ENCODE results near the gene ST14.
"Not testable (repeated sequence)": the region's sequence is repeated elsewhere in the genome, so short reads cannot be mapped to it uniquely, and the experiment has no call there.

The ST14 gene

DNA sequence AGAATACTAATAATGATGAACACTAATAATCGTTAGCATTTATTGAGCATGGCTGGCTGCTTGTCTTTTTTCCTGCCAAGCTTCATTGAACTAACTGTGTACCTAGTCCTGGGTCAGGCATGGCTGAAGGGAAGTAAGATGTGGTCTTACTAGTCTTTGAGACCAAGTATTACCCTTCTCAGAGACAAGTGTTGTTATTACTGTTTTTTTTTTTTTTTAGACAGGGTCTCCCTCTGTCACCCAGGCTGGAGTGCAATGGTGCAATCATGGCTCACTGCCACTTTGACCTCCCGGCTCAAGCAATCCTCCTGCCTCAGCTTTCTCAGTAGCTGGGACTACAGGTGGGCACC, 4.6 kb downstream of the ST14 start:
- DNase-seq (ENCODE audit: low read depth, low spot score): no peak

DNA sequence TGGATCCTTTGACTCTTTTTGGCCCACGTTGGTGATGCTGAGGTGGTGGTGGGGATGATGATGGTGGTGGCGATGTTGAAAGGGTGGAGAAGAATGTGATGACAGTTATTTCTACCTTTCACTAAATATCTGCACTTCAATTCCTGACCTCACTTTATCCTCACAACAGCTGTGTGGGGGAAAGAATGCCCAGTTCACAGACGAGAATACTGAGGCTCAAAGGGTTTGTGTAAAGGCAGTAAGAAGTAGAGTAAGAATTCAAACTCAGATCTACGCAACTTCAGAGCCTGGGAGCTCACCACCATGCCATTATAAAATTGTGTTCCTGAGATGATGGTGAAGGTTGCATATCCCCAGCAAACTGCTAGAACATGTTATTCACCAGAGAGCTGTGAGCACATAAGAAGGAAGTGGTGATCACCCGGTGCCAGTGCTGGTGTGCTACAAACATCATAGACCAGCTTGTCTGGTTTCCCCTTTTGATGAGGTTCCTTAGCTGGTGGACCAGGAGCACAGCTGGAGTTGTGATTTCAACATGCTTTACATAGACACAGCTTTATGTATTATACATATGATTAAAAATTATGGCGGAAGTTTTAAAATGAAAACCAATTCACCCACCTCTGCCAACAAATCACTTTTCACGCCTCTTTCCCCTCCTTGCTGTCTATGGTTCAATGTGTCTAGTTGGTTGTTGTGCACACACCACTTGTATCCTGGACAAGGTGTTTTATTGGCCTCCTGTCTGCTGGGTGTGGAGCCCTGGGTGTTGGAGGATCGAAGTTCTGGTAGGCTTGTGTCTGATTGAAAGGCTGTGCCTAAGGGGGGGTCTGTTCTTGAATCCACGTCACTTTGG, 6.2 kb downstream of the ST14 start:
- no peak for DNase-seq (ENCODE audit: low read depth, low spot score)

DNA sequence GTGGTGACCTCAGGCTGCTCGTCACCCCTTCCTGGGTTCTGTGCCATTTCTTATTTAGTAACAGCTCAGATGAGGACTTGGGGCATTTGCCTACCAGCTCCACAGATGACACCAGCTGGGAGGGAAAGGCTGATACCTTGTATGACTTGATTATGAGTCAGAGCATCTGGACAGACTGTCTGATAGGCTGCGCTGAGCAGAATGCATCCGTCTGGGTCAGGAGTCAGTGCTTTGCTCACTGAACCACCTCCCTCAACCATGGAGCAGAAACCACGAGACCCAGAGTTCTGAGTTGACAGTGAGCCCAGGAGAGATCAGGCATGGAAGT, 6.8 kb downstream of the ST14 start:
- DNase-seq (ENCODE audit: low read depth, low spot score): no peak

DNA sequence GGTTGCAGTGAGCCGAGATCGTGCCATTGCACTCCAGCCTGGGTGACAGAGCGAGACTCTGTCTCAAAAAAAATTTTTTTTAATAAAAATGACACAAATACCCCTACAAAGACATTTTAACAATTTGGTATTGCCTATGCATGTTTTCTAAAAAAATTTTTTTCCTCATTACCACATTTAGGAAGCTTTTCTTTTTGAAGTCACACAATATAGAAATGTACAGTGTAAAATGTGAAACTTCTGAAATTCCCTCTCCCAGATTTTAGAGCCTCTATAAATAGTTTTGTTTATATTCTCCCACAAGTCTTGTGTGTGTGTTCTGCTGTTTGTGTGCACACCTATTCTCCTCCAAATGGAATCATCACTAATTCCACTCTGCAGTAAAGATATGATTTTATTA, 7.6 kb downstream of the ST14 start:
- no peak for DNase-seq (ENCODE audit: low read depth, low spot score)

DNA sequence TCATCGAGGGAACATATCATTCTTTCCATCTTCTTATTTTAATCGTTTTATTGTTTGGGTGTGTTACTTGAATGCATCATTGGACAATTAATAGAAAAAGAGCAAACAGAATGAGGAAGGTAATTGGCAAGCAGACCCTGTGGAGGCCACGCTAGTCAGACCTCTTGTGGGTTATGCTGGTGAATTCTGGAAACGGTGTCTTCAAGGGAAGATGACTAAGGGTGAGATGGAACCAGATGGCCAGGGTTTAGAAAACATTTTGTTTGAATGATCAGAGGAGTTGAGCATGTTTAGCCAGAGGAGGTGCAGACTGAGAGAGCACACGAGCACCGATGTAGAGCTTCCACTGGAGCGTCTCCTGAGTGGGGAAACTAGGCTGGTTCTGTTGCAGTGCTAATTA, 8.5 kb downstream of the ST14 start:
- DNase-seq (ENCODE audit: low read depth, low spot score): no peak

DNA sequence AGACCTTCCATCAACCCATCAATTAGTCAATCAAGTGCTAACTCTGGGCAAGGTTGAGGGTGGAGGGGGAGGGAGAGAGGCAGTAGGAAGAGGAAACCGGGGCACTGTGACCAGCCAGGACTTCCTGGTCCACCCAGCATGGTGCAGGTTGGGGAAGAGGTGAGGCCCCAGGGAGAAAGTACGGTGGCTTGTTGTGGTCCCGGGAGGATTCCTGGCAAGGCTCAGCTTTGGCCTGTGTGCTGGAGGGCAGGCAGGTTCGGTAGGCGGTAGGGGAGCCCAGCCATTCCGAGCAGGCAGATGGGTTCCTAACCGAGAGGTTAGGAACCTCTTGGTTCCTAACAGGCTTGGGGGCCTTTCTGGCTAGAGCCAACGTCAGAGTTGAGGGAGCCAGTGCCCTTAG, 10.8 kb downstream of the ST14 start:
- DNase-seq (ENCODE audit: low read depth, low spot score): no peak

DNA sequence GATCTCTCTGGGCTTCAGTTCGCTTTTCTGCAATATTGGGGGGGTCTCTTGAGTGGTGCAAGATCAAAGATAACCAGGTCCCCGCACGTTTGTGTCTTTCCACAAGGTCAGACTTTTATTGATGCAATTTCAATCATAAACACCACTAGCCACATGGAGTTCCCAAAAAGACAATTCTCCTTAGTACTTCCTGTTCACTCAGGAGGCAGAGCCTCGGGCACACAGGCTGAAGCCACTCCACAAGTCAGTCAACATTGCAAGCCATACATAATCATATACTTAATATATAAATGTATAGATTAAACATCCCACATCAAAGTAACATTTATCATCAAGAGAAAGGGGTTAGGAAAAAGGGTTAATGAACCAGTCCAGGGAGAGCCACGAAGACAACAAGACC, 12.0 kb downstream of the ST14 start:
- DNase-seq (ENCODE audit: low read depth, low spot score): no peak

DNA sequence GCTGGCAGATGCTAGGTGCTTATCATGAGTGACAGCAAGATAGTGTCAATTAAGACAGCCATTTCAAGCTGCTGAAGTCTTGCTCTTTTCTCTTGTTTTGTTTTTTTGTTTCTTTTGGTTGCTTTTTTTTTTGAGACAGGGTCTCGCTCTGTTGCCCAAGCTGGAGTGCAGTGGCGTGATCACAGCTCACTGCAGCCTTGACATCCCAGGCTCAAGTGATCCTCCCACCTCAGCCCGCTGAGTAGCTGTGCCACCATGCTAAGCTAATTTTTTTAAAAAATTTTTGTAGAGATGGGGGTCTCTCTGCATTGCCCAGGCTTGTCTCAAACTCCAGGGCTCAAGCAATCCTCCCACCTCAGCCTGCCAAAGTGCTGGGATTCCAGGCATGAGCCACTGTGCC, 12.4 kb downstream of the ST14 start:
- not testable (repeated sequence) for DNase-seq (ENCODE audit: low read depth, low spot score)

DNA sequence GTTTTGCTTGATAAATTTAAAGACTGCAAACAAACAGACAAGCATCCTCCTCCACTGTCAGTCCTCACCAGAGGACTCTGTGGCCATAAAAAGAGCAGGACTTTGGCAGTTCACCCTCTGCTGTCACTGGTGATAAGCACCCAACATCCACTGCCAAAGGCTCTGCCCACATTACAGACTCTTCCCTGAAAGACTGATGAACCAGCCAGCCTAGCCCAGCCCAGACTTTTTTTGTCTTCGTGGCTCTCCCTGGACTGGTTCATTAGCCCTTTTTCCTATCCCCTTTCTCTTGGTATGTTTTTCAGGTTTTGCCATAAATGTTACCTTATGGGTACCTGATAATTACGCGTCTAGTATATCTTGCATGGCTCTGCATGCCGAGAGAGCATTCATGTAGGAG, 15.1 kb downstream of the ST14 start:
- no peak for DNase-seq (ENCODE audit: low read depth, low spot score)

DNA sequence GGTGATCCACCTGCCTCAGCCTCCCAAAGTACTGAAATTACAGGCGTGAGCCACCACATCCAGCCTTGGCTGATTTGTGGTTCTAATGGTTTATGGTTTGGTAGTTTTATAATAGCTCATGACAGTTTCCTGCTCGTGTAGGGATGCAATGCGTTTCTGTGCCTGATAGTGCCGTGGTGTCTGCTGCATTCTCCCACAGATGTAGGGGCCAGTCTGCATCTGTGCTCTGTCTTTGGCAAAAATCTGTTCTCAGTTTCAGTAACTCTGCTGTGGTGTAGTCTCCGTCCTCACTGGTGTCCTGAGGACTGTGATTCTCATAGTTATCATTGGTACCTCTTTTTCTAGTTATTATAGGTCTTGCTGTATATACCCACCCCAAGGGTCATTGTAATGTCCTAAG, 16.3 kb downstream of the ST14 start:
- DNase-seq (ENCODE audit: low read depth, low spot score): no peak

DNA sequence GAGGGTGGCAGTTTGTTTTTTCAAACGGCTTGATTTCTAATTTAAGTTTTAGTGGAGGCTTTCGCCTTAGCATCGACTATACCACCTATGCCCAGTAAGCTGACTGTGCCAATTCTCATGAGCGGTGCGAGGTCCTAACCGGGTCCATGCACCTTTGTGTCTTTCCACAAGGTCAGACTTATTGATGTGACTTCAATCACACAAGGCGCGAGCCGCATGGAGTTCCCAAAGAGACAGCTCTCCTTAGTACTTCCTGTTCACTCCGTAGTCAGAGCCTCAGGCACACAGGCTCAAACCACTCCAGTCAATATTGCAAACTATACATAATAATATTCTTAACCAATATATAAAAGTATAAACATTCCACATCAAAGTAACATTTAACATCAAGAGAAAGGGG, 18.2 kb downstream of the ST14 start:
- DNase-seq (ENCODE audit: low read depth, low spot score): no peak

DNA sequence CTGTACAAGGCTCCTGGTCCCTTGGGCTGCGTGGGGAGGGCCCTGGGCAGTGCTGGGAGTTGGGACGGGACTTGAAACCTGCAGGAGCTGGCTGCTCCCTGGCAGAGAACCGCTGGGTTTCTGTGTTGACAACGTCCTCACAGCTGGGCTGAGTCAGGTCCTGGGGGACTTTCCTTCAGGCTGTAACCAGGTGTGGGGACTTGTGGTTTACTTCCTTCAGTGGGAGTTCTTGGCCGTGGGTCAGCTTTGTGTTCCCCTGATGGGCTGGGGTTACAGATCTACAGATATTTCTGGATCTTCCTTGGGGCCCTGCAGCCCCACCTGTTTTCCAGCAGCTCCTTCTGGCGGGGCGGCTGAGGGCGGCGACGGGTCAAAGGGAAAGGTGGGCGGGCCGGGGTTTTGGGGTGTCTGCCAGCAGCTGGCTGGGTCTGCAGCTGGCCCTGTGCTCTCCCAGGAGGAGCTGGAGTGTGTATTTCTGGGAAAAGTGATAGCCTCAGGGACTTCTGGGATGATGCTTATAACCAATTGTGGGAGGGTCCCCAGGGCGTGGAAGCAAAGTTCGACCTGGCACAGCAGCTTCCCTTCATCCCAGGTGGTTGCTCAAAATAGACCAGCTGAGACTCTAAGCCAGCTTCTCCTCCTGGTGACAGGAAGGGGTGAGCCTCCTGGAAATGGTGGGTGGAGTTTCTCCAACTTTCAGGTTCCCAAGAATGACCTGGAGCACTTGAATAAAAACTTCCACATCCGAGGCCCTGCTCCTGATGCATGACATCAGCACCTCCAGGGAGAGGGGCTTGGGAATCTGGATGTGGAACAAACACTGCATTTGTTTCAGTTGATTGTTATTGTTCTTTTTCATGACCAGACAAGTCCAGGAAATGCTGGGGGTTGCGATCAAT, 19.1 kb downstream of the ST14 start:
- DNase-seq (ENCODE audit: low read depth, low spot score): no peak

DNA sequence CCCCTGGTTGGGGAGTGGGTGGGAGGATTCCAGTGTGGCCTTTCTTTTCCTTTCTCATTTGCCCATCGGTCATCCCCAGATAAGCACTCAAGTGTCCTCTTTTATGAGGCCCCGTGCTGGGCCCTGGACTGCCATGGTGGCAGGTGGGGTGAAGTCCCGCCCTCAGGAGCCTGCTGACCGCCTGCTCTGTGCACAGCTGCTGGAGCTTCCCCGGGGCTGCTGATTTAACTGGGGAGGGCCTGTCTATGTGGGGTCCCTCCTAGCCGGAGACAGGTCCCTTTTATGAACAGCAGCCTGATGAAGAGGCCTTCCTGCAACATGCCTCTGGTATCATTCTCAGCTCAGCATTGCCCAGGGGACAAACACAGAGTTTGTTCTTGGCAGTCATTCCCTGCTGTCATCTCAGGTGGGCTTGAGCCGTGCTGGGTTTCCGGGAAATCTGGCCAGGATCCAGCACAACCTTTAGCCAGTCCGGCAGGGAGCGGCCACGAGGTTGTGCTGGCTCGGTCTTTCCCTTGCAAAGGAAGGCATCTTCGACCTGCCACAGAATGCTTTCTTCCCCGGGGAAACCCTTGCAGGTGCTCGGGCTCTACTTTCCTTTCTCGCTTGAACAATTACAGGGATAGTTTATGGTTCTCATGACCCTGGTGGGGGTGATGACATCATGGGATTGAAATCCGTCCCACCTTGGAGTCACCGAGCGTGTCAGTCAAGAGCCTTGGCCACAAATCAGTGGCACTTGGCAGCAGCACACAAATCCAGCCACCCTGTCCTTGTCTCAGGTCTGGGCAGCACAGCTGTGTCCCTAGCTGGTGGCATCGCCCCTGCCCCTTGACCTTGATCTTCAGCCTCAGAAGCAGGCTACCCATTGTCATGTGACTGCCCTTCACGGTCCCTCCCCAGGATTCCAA, 20.1 kb downstream of the ST14 start:
- no peak for DNase-seq (ENCODE audit: low read depth, low spot score)

DNA sequence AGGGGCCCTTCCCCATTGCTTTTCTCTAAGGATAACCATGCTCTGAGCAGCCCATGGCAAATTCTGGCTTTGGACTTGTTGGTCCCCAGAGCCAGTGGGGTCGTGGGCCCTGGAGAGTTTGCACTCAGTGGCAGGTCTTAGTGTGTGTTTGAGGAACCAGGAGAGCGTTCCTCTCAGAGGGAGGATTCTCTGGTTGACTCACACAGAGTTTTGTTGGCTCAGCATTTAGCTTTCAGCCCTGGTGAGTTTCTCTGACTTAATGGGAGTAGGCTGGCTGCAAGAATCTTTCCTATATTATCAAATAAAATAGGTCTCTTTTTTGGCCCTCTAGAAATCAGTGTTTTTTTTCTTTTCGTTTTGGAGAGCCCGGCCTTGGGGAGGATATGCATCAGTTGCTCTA, 20.9 kb downstream of the ST14 start:
- DNase-seq (ENCODE audit: low read depth, low spot score): no peak

DNA sequence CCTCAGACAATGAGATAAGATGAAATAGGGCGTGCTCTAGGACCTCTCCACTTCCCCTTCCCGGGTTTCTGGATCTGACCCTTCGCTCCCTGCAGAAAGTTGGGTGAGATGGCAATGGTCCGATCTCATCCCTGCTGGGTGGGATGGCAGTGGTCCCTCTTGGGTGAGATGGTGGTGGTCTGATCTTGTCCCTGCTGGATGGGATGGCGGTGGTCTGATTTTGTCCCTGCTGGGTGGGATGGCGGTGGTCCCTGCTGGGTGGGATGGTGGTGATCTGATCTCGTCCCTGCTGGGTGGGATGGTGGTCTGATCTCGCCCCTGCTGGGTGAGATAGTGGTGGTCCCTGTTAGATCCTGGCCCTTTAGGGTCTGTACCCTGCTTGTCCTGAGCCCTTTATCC, 21.3 kb downstream of the ST14 start:
- DNase-seq (ENCODE audit: low read depth, low spot score): no peak

DNA sequence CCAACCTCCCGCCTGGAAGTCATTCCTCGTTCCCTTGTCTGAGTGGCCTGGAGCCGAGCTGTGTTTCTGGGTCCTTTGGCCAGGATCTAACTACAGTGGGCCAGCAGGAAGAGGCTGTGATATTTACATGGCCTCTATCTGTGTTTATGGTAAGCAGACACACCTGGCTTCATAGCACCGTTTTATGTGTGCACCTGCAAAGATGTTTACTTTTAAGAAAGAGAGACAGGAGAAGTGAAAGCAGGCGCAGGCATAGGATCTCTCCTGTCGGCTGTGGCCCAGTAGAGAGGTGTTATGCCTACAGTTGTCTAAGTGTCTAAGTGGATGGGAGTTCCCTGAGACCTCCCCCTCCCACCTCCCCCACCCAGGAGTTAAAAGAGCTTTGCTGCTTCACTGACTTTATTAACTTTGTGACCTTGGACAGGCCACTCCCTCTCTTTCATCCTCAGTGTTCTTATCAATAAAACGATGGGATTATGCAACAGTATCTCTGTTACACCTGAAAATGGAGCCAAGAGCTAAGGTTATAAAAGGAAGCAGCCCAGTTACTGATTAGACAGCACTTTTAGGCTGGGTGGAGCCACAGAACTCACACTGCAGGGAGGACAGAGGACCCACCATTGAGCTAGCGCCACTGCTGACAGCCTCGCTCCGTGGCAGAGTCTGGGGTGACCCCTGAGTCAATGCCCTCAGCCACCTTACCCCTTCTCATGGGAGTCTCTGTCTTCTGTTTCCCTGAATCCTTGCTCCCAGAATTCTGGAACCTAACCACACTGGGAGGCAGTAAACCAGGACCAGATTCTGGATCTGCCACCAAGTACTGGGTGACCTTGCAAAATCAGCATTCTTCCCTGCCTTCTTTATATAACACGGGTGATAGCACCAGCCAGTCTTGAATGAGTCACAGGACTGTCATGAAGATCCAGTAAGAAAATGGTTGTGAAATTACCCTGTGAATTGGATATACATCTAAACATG, 22.0 kb downstream of the ST14 start:
- no peak for DNase-seq (ENCODE audit: low read depth, low spot score)

DNA sequence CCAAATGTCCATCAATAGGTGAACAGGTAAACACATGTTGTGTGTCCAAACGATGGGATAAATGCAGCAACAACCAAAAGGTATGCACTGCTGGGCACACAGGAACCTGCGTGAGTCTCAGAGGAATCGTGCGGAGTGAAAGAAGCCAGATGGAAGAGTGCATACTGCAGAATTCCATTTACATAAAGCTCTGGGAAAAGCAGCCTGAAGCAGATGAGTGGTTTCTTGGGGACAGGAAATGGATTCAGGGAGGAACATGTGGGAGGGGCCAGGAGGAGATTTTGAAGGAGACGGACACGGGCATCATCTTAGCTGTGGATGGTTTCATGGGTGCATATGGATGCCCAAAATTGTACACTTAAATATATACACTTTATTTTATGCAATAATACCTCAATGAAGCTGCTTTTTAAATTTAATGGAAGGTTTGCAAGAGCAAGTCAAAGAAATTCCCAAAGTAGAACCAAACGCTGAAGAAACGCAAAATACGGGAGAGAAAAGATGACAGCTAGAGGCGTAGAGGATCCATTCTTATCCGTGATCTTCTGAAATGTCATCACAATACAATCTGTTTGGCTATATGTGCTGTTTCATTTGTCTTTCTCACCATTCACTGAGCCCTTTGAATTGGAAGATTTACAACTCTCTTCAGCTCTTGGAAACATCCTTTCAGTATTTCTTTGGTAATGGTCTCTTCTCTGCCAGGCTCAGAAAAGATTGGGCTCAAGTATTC, 24.5 kb downstream of the ST14 start:
- DNase-seq (ENCODE audit: low read depth, low spot score): no peak

DNA sequence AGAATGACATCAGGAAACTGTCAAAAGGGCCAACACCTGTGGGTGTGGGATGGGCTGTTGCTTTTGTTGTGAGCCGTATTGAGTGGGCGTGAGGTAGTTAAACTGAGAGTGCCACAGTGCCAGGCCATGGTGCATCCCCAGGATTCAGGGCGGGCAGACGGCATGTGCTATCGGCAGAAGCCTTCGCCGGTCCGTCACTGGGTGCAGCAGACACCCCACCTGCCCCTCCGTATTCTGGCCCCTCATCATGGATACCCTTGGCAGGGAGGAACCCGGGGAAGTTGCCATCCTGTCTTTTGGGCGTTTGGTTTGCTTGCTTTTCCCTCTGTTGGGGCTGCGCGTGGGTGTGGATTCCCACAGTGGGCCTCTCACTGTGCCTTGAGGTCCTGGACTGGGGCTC, 27.5 kb downstream of the ST14 start:
- no peak for DNase-seq (ENCODE audit: low read depth, low spot score)

DNA sequence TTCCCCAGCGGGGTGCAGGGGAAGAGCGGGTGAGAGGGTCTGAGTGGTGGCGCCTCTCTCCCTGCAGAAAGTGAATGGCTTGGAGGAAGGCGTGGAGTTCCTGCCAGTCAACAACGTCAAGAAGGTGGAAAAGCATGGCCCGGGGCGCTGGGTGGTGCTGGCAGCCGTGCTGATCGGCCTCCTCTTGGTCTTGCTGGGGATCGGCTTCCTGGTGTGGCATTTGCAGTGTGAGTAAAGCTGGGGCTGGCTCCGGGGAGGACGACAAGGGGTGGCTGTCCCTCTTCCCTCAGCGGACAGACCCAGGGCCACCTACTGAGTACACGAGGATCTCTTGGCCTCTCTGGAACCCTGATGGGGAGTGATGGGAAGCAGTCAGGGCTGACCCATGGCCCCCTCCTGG, 28.5 kb downstream of the ST14 start:
- no peak for DNase-seq (ENCODE audit: low read depth, low spot score)
